Psoas muscle (tissue), 8 donors: Measurements from ENCODE around the gene HPCAL1. TPM values are rescaled to one million over a fixed set of nuclear protein-coding genes. Genes with fewer than 3 reads are reported as not detected.
A peak's percentile ranks its signal among the peaks of the same experiment; 100 is the strongest.

Source experiments
- ATAC-seq, 4 donors: fragments of 200-7000 bp; cut with Tn5 transposase; one replicate each; pipeline ENCODE4 v1.9.1; 2020; ENCODE audit warnings: moderate library complexity in 3 of 4, mild to moderate bottlenecking in 2 of 4
- DNase-seq, 2 donors: peaks; one replicate each; pipeline ENCODE4 v3.0.0-alpha.2; 2020
- H3K27ac ChIP-seq: fragments of 200-600 bp; one replicate; pipeline ENCODE4 v1.8.0; 2022
- H3K27me3 ChIP-seq, 3 donors: fragments of 200-600 bp in 1 of 3; one replicate each; pipeline versions ENCODE4 v1.6.1 to v1.8.0; 2013 to 2022; ENCODE audit warnings: low read length in 2 of 3, mild to moderate bottlenecking in 2 of 3, moderate library complexity in 1 of 3; ENCODE audit not compliant: insufficient read depth in 3 of 3
- H3K36me3 ChIP-seq, 2 donors: fragments of 200-600 bp in 1 of 2; one replicate each; pipeline versions ENCODE4 v1.6.1 to v1.8.0; 2013 to 2022; ENCODE audit warnings: low read depth in 1 of 2, mild to moderate bottlenecking in 1 of 2, moderate library complexity in 1 of 2; ENCODE audit not compliant: insufficient read depth in 1 of 2
- H3K4me1 ChIP-seq: fragments of 200-600 bp; one replicate; pipeline ENCODE4 v1.8.0; 2022
- H3K4me3 ChIP-seq: fragments of 200-600 bp; one replicate; pipeline ENCODE4 v1.8.0; 2022; ENCODE audit warnings: mild to moderate bottlenecking
- H3K9me3 ChIP-seq: fragments of 200-600 bp; one replicate; pipeline ENCODE4 v1.8.0; 2022
- WGBS, 3 donors: extraction: QIAGEN DNeasy Blood & Tissue Kit; methylation state at CpG; one replicate each; pipeline versions ENCODE4 v1.1.6 to v1.1.7; 2013; 5-methylcytosine and 5-hydroxymethylcytosine counted together
- intact Hi-C, 2 donors: fragments of 100-400 bp; cut with DNase I; formaldehyde crosslinking; loops; one replicate each; pipeline versions ENCODE4 v1.11.0 to v1.14.2; 2022
- polyA plus RNA-seq, 3 donors: library from polyadenylated mRNA; stranded (reverse); fragments of 200-250 nt; gene quantifications; one replicate each; pipeline ENCODE4 v1.2.3, GENCODE V29; 2013
- total RNA-seq, 4 donors: library from RNA; stranded (reverse); fragmentation: NEBNext Ultra II Directional in 2 of 4; extraction: Animal tissue kit (Norgen Biotek cat#: 25700) in 2 of 4; gene quantifications; one replicate each; pipeline versions ENCODE4 v1.2.1 to v1.2.4, GENCODE V29; 2021 to 2023
- TF ChIP-seq, protein P1 (sequence below): fragments of 200-600 bp; IDR thresholded peaks from one replicate; pipeline ENCODE4 v1.8.0; 2022; ENCODE audit warnings: antibody characterized with exemption
- donor health status: healthy with polysubstance abuse.
- donor health status: DM: no; HTN: no; CAD: no; lungs with moderate emphysema.
- donor health status: Bipolar disorder and iron deficiency.
- donor health status: healthy.
- donor health status: DM: yes; HTN: yes; CAD: no.
- donor health status: DM: no; HTN: no; CAD: no.
- donor health status: DM: no; HTN: no; CAD: no.
- donor health status: DM: yes; HTN: yes; CAD: no.

HPCAL1 gene
- total and polyA plus RNA-seq, 7 donors = 16.1 to 182 (median 33.4) TPM

DNA sequence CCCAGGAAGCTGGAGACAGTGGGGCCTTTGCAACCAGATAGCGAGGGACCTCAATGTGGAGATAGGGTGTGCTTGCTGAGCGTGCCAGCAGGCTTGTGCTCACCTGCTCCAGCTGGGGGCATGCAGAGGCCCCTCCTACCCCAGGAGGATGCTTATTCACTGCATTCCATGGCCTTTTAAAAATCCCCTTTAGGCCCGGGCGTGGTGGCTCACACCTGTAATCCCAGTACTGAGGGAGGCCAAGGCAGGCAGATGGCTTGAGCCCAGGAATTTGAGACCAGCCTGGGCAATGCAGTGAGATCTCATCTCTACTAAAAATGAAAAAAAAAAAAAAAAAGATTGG is 90.9 kb downstream of the HPCAL1 start:
- no peak overlapping the region for H3K4me3 ChIP-seq
- ATAC-seq = no peak
- H3K9me3 ChIP-seq = no peaks in the 10 kb centered on the region
- no peaks in the 10 kb centered on the region for H3K36me3 ChIP-seq
- peaks cover 8% of the 10 kb centered on the region for H3K4me1 ChIP-seq
- H3K27me3 ChIP-seq = no peaks in the 10 kb centered on the region
- TF ChIP-seq, protein P1, sequence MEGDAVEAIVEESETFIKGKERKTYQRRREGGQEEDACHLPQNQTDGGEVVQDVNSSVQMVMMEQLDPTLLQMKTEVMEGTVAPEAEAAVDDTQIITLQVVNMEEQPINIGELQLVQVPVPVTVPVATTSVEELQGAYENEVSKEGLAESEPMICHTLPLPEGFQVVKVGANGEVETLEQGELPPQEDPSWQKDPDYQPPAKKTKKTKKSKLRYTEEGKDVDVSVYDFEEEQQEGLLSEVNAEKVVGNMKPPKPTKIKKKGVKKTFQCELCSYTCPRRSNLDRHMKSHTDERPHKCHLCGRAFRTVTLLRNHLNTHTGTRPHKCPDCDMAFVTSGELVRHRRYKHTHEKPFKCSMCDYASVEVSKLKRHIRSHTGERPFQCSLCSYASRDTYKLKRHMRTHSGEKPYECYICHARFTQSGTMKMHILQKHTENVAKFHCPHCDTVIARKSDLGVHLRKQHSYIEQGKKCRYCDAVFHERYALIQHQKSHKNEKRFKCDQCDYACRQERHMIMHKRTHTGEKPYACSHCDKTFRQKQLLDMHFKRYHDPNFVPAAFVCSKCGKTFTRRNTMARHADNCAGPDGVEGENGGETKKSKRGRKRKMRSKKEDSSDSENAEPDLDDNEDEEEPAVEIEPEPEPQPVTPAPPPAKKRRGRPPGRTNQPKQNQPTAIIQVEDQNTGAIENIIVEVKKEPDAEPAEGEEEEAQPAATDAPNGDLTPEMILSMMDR = no peak
- 71 to 86% (median 83%) methylated on average over 4 of the region's 4 CpGs for WGBS, 3 donors
- DNase-seq = no peak
- intact Hi-C loops = no loop called here
- H3K27ac ChIP-seq = no peak overlapping the region

DNA sequence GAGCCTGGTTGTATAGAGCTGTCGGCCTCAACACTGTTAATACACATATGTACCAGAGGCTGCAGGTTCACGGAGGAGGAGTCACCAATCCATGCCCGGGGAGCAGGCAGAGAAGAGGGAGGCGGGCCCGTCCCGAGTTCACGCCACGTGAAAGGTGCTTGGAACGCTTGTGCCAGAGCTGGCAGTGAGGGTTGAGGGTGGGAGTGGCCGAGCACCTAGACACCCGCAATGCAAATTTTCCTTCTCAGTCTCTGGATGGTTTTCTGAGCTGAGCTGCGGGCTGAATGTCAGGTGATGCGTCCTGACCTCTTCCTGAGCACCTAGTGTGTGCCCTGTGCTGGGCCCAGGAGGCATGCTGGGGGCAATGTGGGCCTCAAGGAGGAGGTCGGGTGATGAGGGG is 93.2 kb downstream of the HPCAL1 start:
- Histone ChIP-seq H3K4me3 (no peak overlapping the region), H3K4me1 (no peaks in the 10 kb centered on the region), H3K27ac (no peak overlapping the region), H3K27me3 (no peaks in the 10 kb centered on the region), H3K36me3 (no peaks in the 10 kb centered on the region), H3K9me3 (no peaks in the 10 kb centered on the region)
- ATAC-seq (no peak), DNase-seq (no peak)
- TF ChIP-seq, protein P1 = no peak
- 84 to 92% (median 90%) methylated on average over 14 of the region's 14 CpGs for WGBS, 3 donors
- intact Hi-C loops = no loop called here

DNA sequence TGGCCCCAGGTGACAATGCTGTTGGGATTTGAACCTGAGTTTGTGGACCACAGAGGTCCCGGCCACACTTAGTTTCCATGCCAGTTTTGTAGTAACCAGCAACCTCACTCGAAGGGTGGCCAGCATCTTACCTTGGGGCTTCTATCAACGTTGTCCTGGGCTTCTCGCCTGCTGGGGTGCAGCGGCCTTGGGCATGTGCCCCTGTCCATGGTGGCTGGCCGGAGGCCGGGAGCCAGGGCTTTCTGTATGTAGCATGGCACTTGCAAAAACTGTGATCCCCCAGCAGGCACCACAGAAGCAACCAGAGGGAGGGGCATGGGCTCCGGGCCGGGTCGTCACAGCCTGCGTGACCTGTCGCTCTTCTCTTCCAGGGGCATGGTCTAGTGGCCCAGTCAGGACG is 93.8 kb downstream of the HPCAL1 start:
- ATAC-seq (no peak), DNase-seq (no peak)
- no peak overlapping the region for H3K27ac ChIP-seq
- H3K36me3 ChIP-seq = no peaks in the 10 kb centered on the region
- WGBS, 3 donors = 80 to 87% (median 84%) methylated on average over 13 of the region's 13 CpGs
- intact Hi-C loops = no loop called here
- no peaks in the 10 kb centered on the region for H3K27me3 ChIP-seq
- no peaks in the 10 kb centered on the region for H3K4me1 ChIP-seq
- H3K9me3 ChIP-seq = no peaks in the 10 kb centered on the region
- no peak overlapping the region for H3K4me3 ChIP-seq
- TF ChIP-seq, protein P1 = no peak

DNA sequence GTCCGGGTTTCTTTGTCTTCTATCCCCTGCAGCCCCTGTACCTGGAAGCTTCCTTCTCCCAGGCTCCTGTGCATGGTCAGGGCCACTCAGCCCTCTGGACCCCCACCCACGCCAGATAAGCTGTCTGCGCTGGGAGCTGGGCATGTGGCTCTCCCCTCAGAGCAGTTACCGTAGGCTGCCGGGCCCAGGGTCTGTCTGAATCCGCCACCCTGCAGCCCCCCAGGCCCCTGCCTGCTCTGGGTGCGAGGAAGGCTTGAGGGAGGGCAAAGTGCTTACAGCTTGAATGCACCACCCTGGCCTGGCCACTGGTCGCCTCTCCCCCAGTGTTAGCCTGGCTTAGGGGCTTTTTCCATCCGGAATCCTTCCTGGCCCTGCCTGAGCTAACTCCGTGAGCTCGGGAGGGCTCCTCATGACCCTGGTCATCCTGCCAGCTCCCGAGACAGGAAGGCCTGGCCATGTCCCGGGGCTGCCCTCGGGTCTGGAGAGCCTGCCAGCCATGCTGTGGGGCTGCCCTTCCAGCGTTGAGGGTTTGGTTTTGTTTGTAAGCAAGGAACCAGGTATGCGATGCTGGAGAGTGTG is 94.7 kb downstream of the HPCAL1 start:
- no peak overlapping the region for H3K27ac ChIP-seq
- intact Hi-C loops = no loop called here
- DNase-seq (no peak), ATAC-seq (peak in 2 of 4 donors; percentile 5 to 24)
- H3K4me3 ChIP-seq = no peak overlapping the region
- no peaks in the 10 kb centered on the region for H3K27me3 ChIP-seq
- WGBS, 3 donors = 71 to 74% (median 74%) methylated on average over 16 of the region's 16 CpGs
- TF ChIP-seq, protein P1 = no peak
- no peaks in the 10 kb centered on the region for H3K36me3 ChIP-seq
- no peaks in the 10 kb centered on the region for H3K4me1 ChIP-seq
- no peaks in the 10 kb centered on the region for H3K9me3 ChIP-seq

DNA sequence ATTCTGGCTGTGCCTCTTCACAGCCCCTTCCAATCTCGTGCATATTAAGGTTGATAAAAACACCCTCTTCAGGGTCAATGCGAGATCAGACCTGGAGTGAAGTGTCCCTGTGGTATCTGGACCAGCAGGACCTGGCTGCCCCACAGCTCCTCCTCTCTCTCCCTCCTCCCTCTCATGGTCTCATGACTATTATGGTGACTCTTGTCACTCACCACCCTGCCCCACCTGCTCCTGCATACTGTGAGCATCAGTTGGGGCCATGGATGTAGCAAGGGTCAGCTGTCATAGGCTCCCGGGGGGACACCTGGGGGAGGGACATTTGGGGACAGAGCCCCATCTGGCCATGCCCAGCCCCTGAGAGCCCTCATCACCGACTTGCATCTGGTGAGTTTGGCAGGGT is 95.2 kb downstream of the HPCAL1 start:
- no peak overlapping the region for H3K4me3 ChIP-seq
- H3K9me3 ChIP-seq = no peaks in the 10 kb centered on the region
- no peaks in the 10 kb centered on the region for H3K4me1 ChIP-seq
- no peak overlapping the region for H3K27ac ChIP-seq
- DNase-seq (no peak), ATAC-seq (peak in 3 of 4 donors; percentile 31 to 65 (median 61))
- intact Hi-C loops = no loop called here
- TF ChIP-seq, protein P1 = no peak
- no peaks in the 10 kb centered on the region for H3K36me3 ChIP-seq
- WGBS, 3 donors = 34 to 50% (median 43%) methylated on average over 4 of the region's 4 CpGs
- H3K27me3 ChIP-seq = no peaks in the 10 kb centered on the region
